ENCODE data around the gene SPTBN1. TPM values are rescaled to one million over a fixed set of nuclear protein-coding genes. Genes with fewer than 3 reads are reported as not detected.

The SPTBN1 gene
- total and polyA plus RNA-seq, 2 of the 4 experiments (the other 2 are of a cell fraction) = 49.1 to 241 TPM

DNA sequence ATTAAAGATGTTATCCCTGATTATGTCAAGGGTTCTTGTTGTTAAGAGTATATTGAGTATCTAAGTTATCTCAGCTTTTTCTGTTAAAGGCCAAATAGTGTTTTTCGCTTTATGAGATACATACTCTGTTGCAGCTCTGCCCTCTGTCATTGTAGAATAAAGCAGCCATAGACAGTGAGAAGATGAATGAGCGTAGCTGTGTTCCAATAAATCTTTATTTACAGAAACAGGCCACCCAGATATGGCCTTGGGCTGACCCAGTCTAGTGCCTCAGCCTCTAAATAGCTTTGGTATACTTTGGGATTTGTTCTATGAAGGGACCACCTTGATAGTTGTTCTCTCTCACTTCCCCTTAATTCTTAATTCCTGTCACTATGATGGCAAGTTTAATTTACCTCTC, 194.5 kb downstream of the SPTBN1 start:
- dilution Hi-C loops (cut with HindIII; ENCODE audit: low sequenced_read_pairs, unreplicated experiment) = no loop called here

More for the DNA sequence above, 194.5 kb downstream of the SPTBN1 start:
- H3K9me3 ChIP-seq (ENCODE audit: control insufficient read depth, insufficient read depth, low read length) = no peaks in the 10 kb centered on the region
- no peak overlapping the region for H2BK20ac ChIP-seq (ENCODE audit: low read depth, low read length)
- no peak overlapping the region for H2AK5ac ChIP-seq (ENCODE audit: low read depth, low read length)
- H3K79me1 ChIP-seq (ENCODE audit: low read depth in 1 of 2, low read length in 2 of 2) = peaks cover 0 to 27% of the 10 kb centered on the region in 2 experiments; a peak in 2 of 4 replicates
- no peak overlapping the region for H4K8ac ChIP-seq (ENCODE audit: low read depth in 2 of 2, low read length in 2 of 2)
- H2AK9ac ChIP-seq (replicated peaks; ENCODE audit: low read depth, low read length, poor library complexity) = no peak overlapping the region
- intact Hi-C loops (cut with micrococcal nuclease) (no loop called here), in situ Hi-C loops (cut with MboI; ENCODE audit: low sequenced_read_pairs) (no loop called here)
- H3K36me3 ChIP-seq (ENCODE audit: control insufficient read depth, insufficient read depth, low read length) = peaks cover 66% of the 10 kb centered on the region
- DNase-seq (no peak), ATAC-seq (ENCODE audit: low read depth) (no peak)
- no CpG with 5 or more reads among the region's 2 CpGs for WGBS, 2 experiments (ENCODE audit: extremely low coverage in 2 of 2, insufficient read length in 1 of 2)
- peaks cover 10% of the 10 kb centered on the region for H3K9me1 ChIP-seq (ENCODE audit: insufficient read depth, low read length)
- H3K4ac ChIP-seq (ENCODE audit: low read depth, low read length) = no peak overlapping the region
- BruUV-seq (replicated peaks) = no TSS peak
- H3K27ac ChIP-seq (ENCODE audit: insufficient read depth, low read length) = no peak overlapping the region
- H3K4me3 ChIP-seq (ENCODE audit: insufficient read depth, low read depth, low read length) = no peak overlapping the region
- no peak overlapping the region for H3K56ac ChIP-seq (ENCODE audit: extremely low read depth, insufficient read depth, low read length)
- CTCF ChIA-PET = interaction anchor here (0.6 kb wide), 1 partner anchor 21 kb away, joined by 4 read pairs; no protein-coding TSS in a partner anchor
- TF ChIP-seq, protein P1, sequence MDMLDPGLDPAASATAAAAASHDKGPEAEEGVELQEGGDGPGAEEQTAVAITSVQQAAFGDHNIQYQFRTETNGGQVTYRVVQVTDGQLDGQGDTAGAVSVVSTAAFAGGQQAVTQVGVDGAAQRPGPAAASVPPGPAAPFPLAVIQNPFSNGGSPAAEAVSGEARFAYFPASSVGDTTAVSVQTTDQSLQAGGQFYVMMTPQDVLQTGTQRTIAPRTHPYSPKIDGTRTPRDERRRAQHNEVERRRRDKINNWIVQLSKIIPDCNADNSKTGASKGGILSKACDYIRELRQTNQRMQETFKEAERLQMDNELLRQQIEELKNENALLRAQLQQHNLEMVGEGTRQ (IDR thresholded peaks at IDR 0.05; ENCODE audit: low read depth, low read length) = no peak
- no peak for TF ChIP-seq SMC3 (IDR thresholded peaks at IDR 0.05; ENCODE audit: low read depth, low read length)
- no peak for TF ChIP-seq FOS (IDR thresholded peaks at IDR 0.05; ENCODE audit: low read depth, low read length)
- TF ChIP-seq, protein P2, sequence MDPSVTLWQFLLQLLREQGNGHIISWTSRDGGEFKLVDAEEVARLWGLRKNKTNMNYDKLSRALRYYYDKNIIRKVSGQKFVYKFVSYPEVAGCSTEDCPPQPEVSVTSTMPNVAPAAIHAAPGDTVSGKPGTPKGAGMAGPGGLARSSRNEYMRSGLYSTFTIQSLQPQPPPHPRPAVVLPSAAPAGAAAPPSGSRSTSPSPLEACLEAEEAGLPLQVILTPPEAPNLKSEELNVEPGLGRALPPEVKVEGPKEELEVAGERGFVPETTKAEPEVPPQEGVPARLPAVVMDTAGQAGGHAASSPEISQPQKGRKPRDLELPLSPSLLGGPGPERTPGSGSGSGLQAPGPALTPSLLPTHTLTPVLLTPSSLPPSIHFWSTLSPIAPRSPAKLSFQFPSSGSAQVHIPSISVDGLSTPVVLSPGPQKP (IDR thresholded peaks at IDR 0.05; ENCODE audit: borderline replicate concordance, low read depth, low read length) = no peak
- TF ChIP-seq CEBPB (IDR thresholded peaks at IDR 0.05; ENCODE audit: low read depth, low read length) = no peak
- no peak for TF ChIP-seq CHD1 (IDR thresholded peaks at IDR 0.05; ENCODE audit: low read depth, low read length)
- no peak for TF ChIP-seq NFE2L2 (IDR thresholded peaks at IDR 0.05; ENCODE audit: low read depth, low read length)
- no peak for TF ChIP-seq RCOR1 (IDR thresholded peaks at IDR 0.05; ENCODE audit: insufficient replicate concordance, low read length)
- TF ChIP-seq RAD21 (IDR thresholded peaks at IDR 0.05; ENCODE audit: low read length) = no peak
- TF ChIP-seq MAZ (IDR thresholded peaks at IDR 0.05; ENCODE audit: borderline replicate concordance, low read depth, low read length) = no peak
- no peak for TF ChIP-seq RFX5 (IDR thresholded peaks at IDR 0.05; ENCODE audit: low read depth, low read length)
- H4K20me1 ChIP-seq (ENCODE audit: insufficient read depth, low read length) = no peaks in the 10 kb centered on the region; the same call in 1 of the 2 replicates
- no peak overlapping the region for H3K9ac ChIP-seq (ENCODE audit: low read depth, low read length)
- H3K18ac ChIP-seq (ENCODE audit: low read depth, low read length) = no peak overlapping the region
- no peak overlapping the region for H2BK5ac ChIP-seq (ENCODE audit: low read depth, low read length, poor library complexity, severe bottlenecking)
- no peak overlapping the region for H3K14ac ChIP-seq (replicated peaks; ENCODE audit: low read depth, low read length)
- H2AFZ ChIP-seq (replicated peaks; ENCODE audit: low read length, poor library complexity) = no peak overlapping the region
- no peak overlapping the region for H4K91ac ChIP-seq (ENCODE audit: insufficient read depth, low read depth, low read length)
- no peak overlapping the region for H3K4me2 ChIP-seq (ENCODE audit: low read depth, low read length)
- no peak overlapping the region for H4K5ac ChIP-seq (ENCODE audit: low read depth, low read length)
- no peaks in the 10 kb centered on the region for H3K27me3 ChIP-seq (ENCODE audit: control insufficient read depth, insufficient read depth, low read length)
- no peak overlapping the region for H2BK120ac ChIP-seq (ENCODE audit: low read depth, low read length)
- H3K23ac ChIP-seq (ENCODE audit: low read depth, low read length) = no peak overlapping the region
- H3K4me1 ChIP-seq (ENCODE audit: control insufficient read depth, insufficient read depth, low read length) = no peaks in the 10 kb centered on the region
- H2BK15ac ChIP-seq (ENCODE audit: low read depth, low read length) = no peak overlapping the region
- POLR2A ChIA-PET (ENCODE audit: unreplicated experiment) = no interaction called here

All from IMR-90 (cell line).